GM18951 (cell line): Measurements from ENCODE around the gene CLDN8.

Experiments
- POLR2A ChIP-seq: IDR thresholded peaks from 4 replicates; pipeline ENCODE4 v1.6.1; 2011; ENCODE audit warnings: mild to moderate bottlenecking; ENCODE audit not compliant: insufficient read length, insufficient read depth; ENCODE audit errors: extremely low read depth
- in situ Hi-C: fragments of 300-500 bp; cut with MboI; formaldehyde crosslinking; loops from one replicate; pipeline ENCODE4 v1.12.0; 2022; ENCODE audit warnings: low sequenced_read_pairs, mixed read lengths, inconsistent platforms; ENCODE audit not compliant: unreplicated experiment

Gene CLDN8

GRCh38 chr21:30227633-30228404 lies 11.9 kb upstream of the CLDN8 start:
- in situ Hi-C loops, result no loop called here
- TF ChIP-seq POLR2A, result no peak

DNA sequence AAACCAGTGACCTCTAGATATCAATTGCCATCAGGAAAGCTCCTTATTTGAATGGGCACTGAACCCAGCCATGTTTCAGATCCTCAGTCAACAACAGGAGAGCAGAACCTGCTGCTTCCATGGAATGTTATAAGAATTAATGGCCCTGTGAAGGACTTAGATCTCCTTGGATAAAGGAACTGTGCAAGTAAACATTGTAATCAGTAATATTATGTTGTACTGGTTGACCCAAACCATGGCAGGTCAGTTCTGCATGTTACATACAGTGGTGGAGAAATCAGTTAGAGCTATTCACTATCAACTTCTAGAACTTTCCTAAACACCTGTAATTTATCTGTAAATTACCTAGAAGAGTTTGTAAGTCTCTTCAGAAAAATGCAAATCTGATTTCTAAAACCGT lies 11.2 kb upstream of the CLDN8 start:
- in situ Hi-C loops, result no loop called here
- no peak for TF ChIP-seq POLR2A

DNA sequence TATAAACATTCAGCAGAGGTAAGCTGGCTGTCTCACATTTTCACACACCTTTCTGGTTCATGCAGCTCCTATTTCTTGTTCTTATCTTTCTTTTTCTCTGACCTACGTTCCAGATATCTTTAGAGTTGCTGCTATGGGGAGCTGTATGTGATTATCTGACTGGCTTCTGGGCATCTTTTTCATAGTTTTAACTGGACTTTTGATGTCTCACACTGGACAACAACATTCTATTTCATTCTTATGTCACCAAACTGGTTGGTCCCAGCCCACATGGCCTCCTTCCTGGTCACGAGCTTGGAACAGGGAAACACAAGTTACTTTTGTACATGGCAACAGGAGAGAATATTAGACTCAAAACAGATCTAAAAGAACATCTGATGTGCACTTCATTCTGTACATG lies 7.7 kb upstream of the CLDN8 start:
- TF ChIP-seq POLR2A, result no peak
- in situ Hi-C loops, result no loop called here

DNA sequence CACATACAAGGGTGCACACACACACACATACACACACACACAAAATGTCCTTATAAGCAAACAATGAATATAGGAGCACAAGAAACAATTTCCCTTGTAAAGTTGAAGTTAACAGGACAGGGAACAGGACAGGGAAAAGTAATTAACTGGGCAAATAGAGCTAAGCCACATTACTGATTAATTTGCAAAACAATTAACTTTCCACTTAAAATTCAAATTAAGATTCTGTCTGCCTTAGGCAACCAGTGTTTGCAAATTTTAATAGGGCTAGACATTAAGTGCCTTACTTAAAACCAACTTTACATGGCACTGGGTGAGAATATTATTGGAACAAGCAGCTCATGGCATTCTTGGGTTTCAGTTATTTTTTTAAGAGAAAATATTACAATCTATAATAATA lies 6.8 kb upstream of the CLDN8 start:
- in situ Hi-C loops, result no loop called here
- TF ChIP-seq POLR2A, result no peak

DNA sequence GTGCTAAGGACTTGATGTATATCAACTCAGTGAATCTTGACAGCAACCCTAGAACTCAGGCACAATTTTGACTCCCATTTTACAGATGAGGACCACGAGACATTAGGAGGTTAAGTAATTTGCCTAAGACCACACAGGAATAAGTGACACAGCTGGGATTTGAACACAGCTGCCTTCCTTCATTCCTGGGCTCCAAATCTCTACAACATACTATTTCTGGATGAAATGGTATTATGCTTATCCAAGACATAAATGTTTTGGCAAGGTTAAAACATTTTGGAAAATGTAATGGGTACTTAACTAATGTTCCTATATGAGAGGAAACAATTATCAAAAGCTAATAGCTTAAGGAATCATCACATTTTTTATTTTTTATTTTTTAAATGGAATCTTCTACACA lies 4.8 kb downstream of the CLDN8 start:
- no peak for TF ChIP-seq POLR2A
- in situ Hi-C loops, result no loop called here

GRCh38 chr21:30209601-30210000 lies 6.3 kb downstream of the CLDN8 start:
- in situ Hi-C loops, result no loop called here
- no peak for TF ChIP-seq POLR2A

DNA sequence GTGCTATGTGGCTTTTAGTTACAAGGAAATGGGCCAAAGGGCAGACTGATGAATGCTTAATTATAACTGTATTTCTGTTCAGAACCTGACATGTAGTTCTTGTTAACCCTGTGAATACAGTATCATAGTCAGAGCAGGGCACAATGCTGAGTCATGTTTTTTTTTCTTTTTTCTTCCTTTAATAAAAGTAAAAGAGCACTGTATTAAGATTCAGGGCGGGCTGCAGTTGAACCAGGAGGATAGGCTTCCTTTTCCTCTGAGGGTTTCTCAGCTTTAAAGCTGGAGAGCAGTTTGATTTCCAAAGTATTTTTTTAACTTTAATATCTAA lies 8.7 kb downstream of the CLDN8 start:
- no peak for TF ChIP-seq POLR2A
- in situ Hi-C loops, result no loop called here

GRCh38 chr21:30206551-30207251 lies 9.2 kb downstream of the CLDN8 start:
- no peak for TF ChIP-seq POLR2A
- in situ Hi-C loops, result no loop called here

- no peak for TF ChIP-seq POLR2A
- in situ Hi-C loops, result no loop called here
Measured at GRCh38 chr21:30200000-30200399, 15.9 kb downstream of the CLDN8 start.

DNA sequence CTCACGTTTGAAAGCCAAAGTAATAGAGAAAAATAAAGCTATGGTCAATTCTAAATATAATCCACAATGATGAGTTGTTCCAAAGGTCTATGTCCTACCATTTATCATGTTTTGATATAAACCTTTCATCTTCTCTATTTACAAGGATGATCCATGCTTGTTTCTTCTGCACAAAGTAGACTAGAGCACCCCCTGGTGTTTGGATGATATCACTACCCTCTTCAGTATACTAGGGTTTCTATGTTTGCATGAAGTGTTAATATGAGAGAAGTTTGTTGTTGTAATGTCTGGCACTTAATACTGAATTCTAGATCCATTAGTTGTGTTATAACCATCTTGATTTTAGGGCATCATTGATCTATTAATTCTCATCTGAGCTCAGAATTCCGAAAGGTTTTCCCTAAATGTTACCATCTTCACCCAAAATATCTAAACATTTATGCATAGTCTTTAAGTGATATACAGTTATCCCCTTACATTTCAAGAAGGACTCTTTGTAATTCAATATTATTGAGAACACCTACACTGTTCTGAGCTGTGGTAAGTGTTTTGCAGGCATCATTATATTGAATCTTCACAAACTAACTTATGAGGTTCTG lies 21.1 kb downstream of the CLDN8 start:
- no peak for TF ChIP-seq POLR2A
- in situ Hi-C loops, result no loop called here

- in situ Hi-C loops, result no loop called here
- no peak for TF ChIP-seq POLR2A
Measured at GRCh38 chr21:30193201-30193600, 22.7 kb downstream of the CLDN8 start.

DNA sequence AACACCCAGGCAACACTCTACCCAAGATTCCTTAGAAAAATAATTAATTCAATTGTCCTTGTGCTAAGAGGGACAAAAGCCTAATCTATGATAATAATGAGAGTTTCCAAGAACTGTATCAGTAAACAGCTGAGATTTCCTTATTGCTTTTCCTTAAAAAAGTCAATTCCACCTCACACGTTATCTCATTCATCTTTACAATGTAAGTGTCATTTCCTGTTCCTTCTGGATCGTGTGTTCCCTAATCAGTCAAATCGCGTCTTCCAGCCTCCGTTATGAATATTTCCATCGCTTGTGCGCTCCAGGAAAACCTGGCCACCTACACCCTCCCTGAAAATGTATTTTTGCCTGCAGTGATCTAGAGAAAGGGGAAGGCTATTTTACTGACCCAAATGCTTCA lies 25.3 kb downstream of the CLDN8 start:
- no peak for TF ChIP-seq POLR2A
- in situ Hi-C loops, result no loop called here

DNA sequence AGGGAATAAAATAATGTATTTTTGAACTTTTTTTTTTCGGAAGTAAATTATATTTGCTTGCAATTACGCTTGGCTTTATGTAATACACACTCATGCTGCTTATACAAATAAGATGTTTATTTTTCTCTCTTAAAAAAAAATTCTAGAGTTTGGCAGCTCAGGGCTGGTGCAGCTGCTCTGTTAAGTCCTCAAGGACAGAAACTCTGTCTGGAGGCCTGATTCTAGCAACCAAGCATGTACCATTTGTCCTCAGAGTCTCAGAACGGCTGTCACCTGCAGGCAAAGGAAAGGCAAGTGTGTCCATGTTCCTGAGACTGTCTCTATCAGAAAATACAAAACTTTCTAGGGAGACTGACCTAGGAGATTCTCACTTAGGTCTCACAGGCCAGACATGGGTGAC lies 26.1 kb downstream of the CLDN8 start:
- in situ Hi-C loops, result no loop called here
- TF ChIP-seq POLR2A, result no peak

DNA sequence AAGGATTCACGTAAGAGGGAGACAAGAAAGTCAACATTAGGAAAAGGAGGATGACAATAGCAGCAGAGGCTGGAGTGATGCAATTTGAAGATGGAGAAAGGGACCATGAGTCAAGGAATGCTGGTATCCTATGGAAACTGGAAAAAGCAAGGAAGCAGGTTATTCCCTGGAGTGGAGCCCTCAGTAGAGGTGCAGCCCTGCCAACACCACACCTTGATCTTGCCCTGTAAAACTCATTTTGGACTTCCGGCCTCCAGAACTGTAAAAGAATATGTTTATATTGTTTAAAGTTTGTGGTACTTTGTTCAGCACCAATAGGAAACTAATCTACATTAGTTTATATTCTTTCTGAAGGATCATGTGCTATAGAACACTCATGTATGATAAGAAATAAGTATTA lies 29.7 kb downstream of the CLDN8 start:
- in situ Hi-C loops, result no loop called here
- no peak for TF ChIP-seq POLR2A

DNA sequence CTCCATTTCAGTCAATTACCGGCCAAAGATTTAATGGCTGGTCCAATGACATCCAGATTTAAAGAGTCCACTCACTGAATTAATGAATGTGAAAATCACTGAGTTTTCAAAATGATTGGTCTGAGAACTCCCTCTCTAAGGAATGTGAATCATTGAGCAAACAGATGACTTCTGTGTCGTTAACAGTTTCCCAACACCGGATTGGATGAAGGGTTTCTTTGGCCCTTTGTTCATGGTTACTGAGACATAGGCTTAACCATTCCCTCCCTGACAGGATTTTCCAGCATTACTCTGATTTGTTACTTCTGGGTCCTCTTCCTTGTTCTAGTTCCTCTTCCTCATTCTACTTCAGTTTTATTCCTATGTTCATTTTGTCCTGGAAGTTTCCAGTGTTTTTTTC lies 47.8 kb downstream of the CLDN8 start:
- in situ Hi-C loops, result no loop called here
- no peak for TF ChIP-seq POLR2A

DNA sequence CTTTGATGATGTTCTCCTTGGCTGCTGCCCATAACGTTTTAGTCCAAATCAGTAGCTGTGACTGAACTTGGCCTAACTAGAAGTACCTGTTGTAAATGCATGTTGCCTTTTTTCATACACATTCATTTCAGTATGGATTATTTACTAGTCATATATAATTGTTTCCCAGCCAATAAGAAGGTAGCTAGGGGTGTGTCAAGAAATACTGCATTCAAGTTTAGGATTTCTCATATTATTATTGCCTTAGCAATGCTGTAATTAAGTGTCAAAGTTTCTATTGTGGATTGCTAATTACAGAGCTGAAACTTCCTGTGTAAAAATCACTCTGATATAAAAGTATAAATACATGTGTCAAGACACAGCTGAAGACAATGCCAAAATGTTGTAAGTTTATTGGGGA lies 49.2 kb downstream of the CLDN8 start, which contains the start of gene CLDN17:
Gene CLDN17 (minus strand): TSS at position 101 of the 400 bp plus-strand sequence. CDS start 188 bp downstream, outside the sequence.
- in situ Hi-C loops, result no loop called here
- TF ChIP-seq POLR2A, result no peak
